Common myeloid progenitor, CD34-positive (primary cell): Measurements from ENCODE around the gene ABLIM2.

Experiments used
- CTCF ChIA-PET: fragments of 350-600 bp; sonication (Branson Sonifier 250); formaldehyde crosslinking; loops from one replicate; lab custom pipeline; 2021; ENCODE audit warnings: antibody characterized with exemption; lab: Charles Lee
- POLR2A ChIA-PET: fragments of 350-600 bp; sonication (Branson Sonifier 250); formaldehyde crosslinking; loops from one replicate; lab custom pipeline; 2021; ENCODE audit warnings: antibody characterized with exemption; lab: Charles Lee
- DNase-seq, 3 donors: peaks; one replicate each; pipeline versions ENCODE4 v3.0.0 to v3.0.0-alpha.2; 2013
- H3K27ac ChIP-seq, 2 experiments: 1 replicate in 1 of 2; 2 replicates in 1 of 2; pipeline ENCODE4 v1.7.0; 2013; ENCODE audit warnings: inconsistent platforms in 2 of 2, low read length in 2 of 2, mild to moderate bottlenecking in 2 of 2, low read depth in 1 of 2, moderate library complexity in 1 of 2; ENCODE audit not compliant: severe bottlenecking in 2 of 2, insufficient read depth in 1 of 2, poor library complexity in 1 of 2
- H3K27me3 ChIP-seq, 5 experiments: replicated peaks in 2 of 5; 1 replicate in 3 of 5; 2 replicates in 2 of 5; pipeline versions ENCODE4 v1.6.1 to v1.7.0; 2013; ENCODE audit warnings: low read length in 4 of 5, mild to moderate bottlenecking in 2 of 5, moderate library complexity in 2 of 5, inconsistent platforms in 1 of 5; ENCODE audit not compliant: insufficient read depth in 5 of 5, control insufficient read depth in 4 of 5
- H3K36me3 ChIP-seq, 4 experiments: 1 replicate in 2 of 4; 2 replicates in 2 of 4; pipeline versions ENCODE4 v1.6.1 to v1.7.0; 2013; ENCODE audit warnings: low read length in 3 of 4, control low read depth in 1 of 4, mild to moderate bottlenecking in 1 of 4; ENCODE audit not compliant: control insufficient read depth in 4 of 4, insufficient read depth in 4 of 4
- H3K4me1 ChIP-seq, 4 experiments: 1 replicate in 3 of 4; 2 replicates in 1 of 4; pipeline versions ENCODE4 v1.6.1 to v1.7.1; 2013; ENCODE audit warnings: low read length in 3 of 4, mild to moderate bottlenecking in 3 of 4, control low read depth in 1 of 4, inconsistent platforms in 1 of 4, moderate library complexity in 1 of 4; ENCODE audit not compliant: control insufficient read depth in 4 of 4, insufficient read depth in 4 of 4; ENCODE audit errors: control extremely low read depth in 1 of 4
- H3K4me3 ChIP-seq, 7 experiments: 1 replicate in 4 of 7; 2 replicates in 3 of 7; pipeline versions ENCODE4 v1.5.1 to v1.7.0; 2013; ENCODE audit warnings: mild to moderate bottlenecking in 7 of 7, low read length in 6 of 7, moderate library complexity in 6 of 7, inconsistent platforms in 2 of 7, low read depth in 2 of 7, control low read depth in 1 of 7; ENCODE audit not compliant: insufficient read depth in 4 of 7, control insufficient read depth in 1 of 7; ENCODE audit errors: extremely low read depth in 1 of 7
- H3K9me3 ChIP-seq, 5 experiments: 1 replicate in 4 of 5; 2 replicates in 1 of 5; pipeline versions ENCODE4 v1.6.1 to v1.7.1; 2013; ENCODE audit warnings: low read length in 4 of 5, mild to moderate bottlenecking in 2 of 5, inconsistent platforms in 1 of 5, low read depth in 1 of 5, moderate library complexity in 1 of 5; ENCODE audit not compliant: control insufficient read depth in 4 of 5, insufficient read depth in 2 of 5; ENCODE audit errors: control extremely low read depth in 1 of 5
- WGBS: methylation state at CpG from one replicate; pipeline ENCODE4 v1.1.5; 2013; ENCODE audit not compliant: insufficient coverage; 5-methylcytosine and 5-hydroxymethylcytosine counted together

The ABLIM2 gene

DNA sequence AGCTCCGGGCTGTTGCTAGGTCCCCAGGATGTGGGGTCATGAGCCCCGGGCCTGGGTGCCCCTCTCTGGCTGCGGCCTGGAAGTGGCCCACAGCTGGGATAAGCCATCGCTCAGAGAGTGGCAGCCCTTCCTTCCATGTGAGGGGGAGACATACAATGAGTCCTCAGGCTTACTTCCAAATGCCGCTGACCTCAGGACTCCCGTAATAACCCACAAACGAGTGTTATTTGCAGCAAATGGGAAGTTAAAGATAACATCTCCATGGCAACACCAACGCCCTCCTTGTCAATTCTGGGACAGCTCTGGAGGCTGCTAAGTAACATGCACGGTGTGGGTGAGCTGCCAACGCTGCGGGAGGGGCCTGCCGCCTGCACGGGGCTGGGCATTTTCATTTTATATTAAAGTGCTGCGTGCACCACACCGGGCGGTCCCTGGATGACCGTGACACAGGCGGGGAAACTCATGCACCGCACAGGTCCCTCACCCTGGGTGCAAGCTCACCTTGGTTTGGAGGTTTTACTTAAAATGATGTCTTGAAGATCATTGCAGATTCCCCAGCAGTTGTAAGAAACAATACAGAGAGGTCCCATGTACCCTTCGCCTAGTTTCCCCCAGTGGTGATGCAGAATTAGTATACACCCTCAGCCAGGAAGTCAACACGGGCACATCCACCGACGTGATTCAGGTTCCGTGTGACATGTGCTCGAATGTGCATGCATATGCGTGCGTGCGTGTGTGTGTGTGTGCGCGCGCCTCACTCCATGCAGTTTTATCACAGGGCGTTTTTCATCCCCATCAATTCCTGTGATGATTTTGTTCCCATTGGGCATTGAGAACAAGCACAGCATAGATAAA lies 79.4 kb downstream of the ABLIM2 start:
- Histone ChIP-seq H3K4me1 (peaks cover 0 to 12% (median 8%) of the 10 kb centered on the region in 4 experiments), H3K9me3 (peaks cover 0 to 4% (median 2%) of the 10 kb centered on the region in 5 experiments), H3K36me3 (no peaks in the 10 kb centered on the region), H3K4me3 (no peak overlapping the region), H3K27me3 (peaks cover 0 to 91% (median 18%) of the 10 kb centered on the region in 5 experiments), H3K27ac (no peak overlapping the region)
- CTCF ChIA-PET, result interaction anchor here (1.4 kb wide), 1 partner anchor 44 kb away, joined by 3 read pairs; no protein-coding TSS in a partner anchor
- POLR2A ChIA-PET, result no interaction called here
- 46% methylated on average over 23 of the region's 32 CpGs for WGBS
- DNase-seq, result peak; percentile 86 to 92 (median 90)

DNA sequence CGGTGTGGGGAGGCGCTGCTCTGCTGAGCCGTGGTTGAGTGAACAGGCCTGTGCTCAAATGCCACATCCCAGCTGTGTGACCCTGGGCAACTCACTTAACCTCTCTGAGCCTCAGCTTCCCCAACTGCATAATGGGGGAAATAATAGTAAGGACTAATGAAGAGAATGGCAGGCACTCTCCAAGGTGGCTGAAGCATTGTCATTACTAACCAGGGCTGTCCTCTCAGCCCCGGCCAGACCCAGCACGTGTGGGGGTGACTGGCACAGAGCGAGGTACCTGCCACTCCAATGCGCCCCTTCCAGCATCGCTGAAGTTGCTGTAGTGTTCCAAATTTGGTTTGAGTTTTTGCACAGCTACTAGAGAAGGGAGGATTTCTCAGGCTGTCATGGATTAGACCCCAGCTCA lies 80.0 kb downstream of the ABLIM2 start:
- Histone ChIP-seq H3K4me3 (no peak overlapping the region), H3K27me3 (peaks cover 0 to 88% (median 21%) of the 10 kb centered on the region in 5 experiments), H3K27ac (no peak overlapping the region), H3K9me3 (no peaks in the 10 kb centered on the region), H3K4me1 (peaks cover 0 to 12% (median 8%) of the 10 kb centered on the region in 4 experiments), H3K36me3 (no peaks in the 10 kb centered on the region)
- WGBS, result 77% methylated on average over 8 of the region's 8 CpGs
- CTCF ChIA-PET, result interaction anchor here (1.4 kb wide), 1 partner anchor 43 kb away, joined by 3 read pairs; no protein-coding TSS in a partner anchor
- POLR2A ChIA-PET, result no interaction called here
- DNase-seq, result peak in 1 of 3 donors; percentile 3

- no peaks in the 10 kb centered on the region for H3K36me3 ChIP-seq
- 82% methylated on average over 11 of the region's 11 CpGs for WGBS
- DNase-seq, result no peak
- peaks cover 0 to 12% (median 8%) of the 10 kb centered on the region in 4 experiments for H3K4me1 ChIP-seq
- POLR2A ChIA-PET, result no interaction called here
- H3K4me3 ChIP-seq, result no peak overlapping the region
- no peak overlapping the region for H3K27ac ChIP-seq
- no peaks in the 10 kb centered on the region for H3K9me3 ChIP-seq
- peaks cover 0 to 88% (median 21%) of the 10 kb centered on the region in 5 experiments for H3K27me3 ChIP-seq
- CTCF ChIA-PET, result interaction anchor here (1.4 kb wide), 1 partner anchor 43 kb away, joined by 3 read pairs; no protein-coding TSS in a partner anchor
Measured at GRCh38 chr4:8078109-8078494, 80.5 kb downstream of the ABLIM2 start.

DNA sequence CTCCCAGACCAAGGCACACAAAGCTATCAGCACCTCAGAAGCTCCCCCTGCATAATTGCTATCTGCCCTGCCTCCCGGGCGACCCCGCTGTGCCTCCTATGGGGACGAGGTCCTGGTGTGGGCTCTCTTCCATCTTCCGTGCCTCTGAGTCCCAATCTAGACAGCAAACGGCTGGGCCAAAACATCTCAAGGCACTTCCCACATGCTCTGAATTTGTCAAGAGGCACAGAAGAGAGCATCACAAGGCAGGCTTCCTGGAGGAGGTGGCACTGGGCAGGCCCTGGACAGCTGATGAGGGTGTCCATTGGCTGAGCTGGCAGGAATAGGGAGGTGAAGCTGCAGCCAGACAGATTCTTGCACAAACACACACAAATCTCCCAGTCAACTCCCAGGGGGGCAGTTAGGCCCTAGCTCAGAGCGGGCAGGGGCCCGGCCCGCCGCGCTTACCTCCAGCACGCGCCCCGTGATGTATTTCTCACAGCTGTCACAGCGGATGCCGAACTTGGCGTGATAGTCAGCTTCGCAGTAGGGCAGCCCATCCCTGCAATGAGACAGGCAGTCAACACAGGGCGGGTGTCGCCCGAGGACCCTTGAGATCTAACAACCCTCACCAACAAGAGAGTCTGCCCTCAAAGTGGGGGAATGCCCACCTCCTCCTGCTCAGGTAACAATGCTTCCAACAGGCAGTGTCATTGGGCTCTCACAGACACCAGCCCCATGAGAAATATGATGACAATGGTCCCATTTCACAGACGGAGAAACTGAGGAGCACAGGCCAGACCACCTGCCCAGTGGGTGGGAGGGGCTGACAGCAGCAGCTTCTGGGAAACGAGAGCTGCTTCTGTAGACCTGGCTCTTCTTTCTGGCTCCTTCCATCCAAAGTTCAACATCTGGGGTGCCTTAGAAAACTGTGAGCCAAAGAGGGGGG lies 81.2 kb downstream of the ABLIM2 start:
- H3K27ac ChIP-seq, result no peak overlapping the region
- WGBS, result 83% methylated on average over 18 of the region's 23 CpGs
- H3K9me3 ChIP-seq, result no peaks in the 10 kb centered on the region
- H3K4me1 ChIP-seq, result peaks cover 0 to 12% (median 8%) of the 10 kb centered on the region in 4 experiments
- peaks cover 0 to 88% (median 21%) of the 10 kb centered on the region in 5 experiments for H3K27me3 ChIP-seq
- ChIA-PET POLR2A (no interaction called here), CTCF (interaction anchor here (0.5 kb wide), 1 partner anchor 780 kb away, joined by 3 read pairs; no protein-coding TSS in a partner anchor)
- no peak overlapping the region for H3K4me3 ChIP-seq
- H3K36me3 ChIP-seq, result no peaks in the 10 kb centered on the region
- no peak for DNase-seq

- no peak overlapping the region for H3K27ac ChIP-seq
- H3K27me3 ChIP-seq, result peaks cover 0 to 88% (median 21%) of the 10 kb centered on the region in 5 experiments
- WGBS, result 66% methylated on average over 7 of the region's 7 CpGs
Measured at GRCh38 chr4:8076023-8076422, 82.6 kb downstream of the ABLIM2 start.

DNA sequence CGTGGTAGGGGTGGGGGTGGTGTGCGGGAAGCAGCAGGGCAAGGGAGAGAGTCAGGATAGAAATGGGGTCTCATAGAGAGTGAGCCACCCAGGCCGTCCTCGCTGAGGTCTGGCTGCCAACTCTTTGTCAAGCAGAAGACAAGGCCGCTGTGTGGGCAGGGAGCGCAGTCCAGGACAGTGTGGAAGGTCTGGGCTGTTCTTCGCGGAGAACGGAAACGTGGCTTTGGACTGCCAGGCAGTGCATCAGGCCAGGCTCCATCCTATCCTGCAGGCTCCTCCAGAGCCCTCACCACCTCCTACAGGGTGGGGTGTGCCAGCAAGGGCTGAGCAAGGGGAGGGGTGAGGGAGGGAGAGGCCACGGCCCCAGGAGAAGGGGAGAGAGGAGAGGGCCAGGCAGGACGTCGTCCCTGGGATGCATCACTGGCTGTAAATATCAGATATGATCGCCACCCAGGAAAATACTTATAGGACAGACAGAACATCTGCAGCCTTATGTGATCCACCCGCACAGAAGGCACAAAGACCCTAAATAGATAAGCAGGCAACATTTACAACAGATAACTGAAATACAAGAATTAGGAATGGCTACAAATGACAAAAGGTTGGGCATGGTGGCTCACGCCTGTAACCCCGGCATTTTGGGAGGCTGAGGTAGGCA lies 85.3 kb downstream of the ABLIM2 start:
- DNase-seq, result no peak
- Histone ChIP-seq H3K9me3 (no peaks in the 10 kb centered on the region), H3K4me3 (no peak overlapping the region), H3K27ac (no peak overlapping the region), H3K4me1 (no peaks in the 10 kb centered on the region), H3K27me3 (peaks cover 2 to 90% (median 18%) of the 10 kb centered on the region in 5 experiments), H3K36me3 (no peaks in the 10 kb centered on the region)
- POLR2A ChIA-PET, result no interaction called here
- CTCF ChIA-PET, result no interaction called here
- WGBS, result 74% methylated on average over 12 of the region's 17 CpGs

More at GRCh38 chr4:8076023-8076422, 82.6 kb downstream of the ABLIM2 start:
- no peaks in the 10 kb centered on the region for H3K9me3 ChIP-seq
- POLR2A ChIA-PET, result no interaction called here
- no peak overlapping the region for H3K4me3 ChIP-seq
- peaks cover 0 to 12% (median 8%) of the 10 kb centered on the region in 4 experiments for H3K4me1 ChIP-seq
- H3K36me3 ChIP-seq, result no peaks in the 10 kb centered on the region
- no peak for DNase-seq
- CTCF ChIA-PET, result no interaction called here
